ENCODE measurements around the gene GET4. TPM values are rescaled to one million over a fixed set of nuclear protein-coding genes. Genes with fewer than 3 reads are reported as not detected.
A peak's percentile ranks its signal among the peaks of the same experiment; 100 is the strongest.

GET4 gene
- total and polyA plus RNA-seq, 2 of the 13 experiments (the other 11 are each of a cell fraction or from before 2014, with no cell fraction given): 28.2 to 35.2 TPM

DNA sequence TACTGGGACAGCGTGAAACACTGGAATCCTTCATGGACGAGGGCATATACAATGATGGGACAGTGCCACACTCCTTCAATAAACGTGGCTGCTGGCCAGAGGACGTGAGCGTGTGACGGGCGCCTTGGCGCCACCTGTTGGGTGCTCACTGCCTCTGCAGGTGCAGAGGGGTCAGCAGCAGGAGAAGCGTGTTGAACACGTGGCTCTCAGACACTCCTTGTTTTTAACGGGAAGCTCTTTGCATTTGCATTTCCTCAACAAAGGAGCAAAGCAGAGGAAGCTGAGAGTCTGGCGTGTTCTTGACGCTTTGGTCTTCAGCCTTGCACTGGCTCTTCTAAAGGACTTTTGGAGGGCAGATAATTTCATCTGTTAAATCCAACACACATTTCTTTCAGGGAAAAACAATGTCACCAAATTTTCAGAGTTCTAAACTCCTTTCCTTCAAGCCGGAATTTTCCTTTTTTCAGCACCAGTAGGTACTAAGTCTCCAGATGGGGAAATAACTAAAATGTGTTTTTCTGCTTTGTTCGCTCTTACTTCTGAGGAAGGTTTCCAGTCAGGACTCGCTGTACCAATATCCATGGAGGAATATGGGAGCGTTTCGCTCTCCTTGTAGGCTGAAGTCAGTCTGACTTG lies 2.9 kb upstream of the GET4 start (continued):
- no peak for TF ChIP-seq ZNF296 (CRISPR knock-in tag; conservative IDR thresholded peaks at IDR 0.05)
- TF ChIP-seq, protein P1, sequence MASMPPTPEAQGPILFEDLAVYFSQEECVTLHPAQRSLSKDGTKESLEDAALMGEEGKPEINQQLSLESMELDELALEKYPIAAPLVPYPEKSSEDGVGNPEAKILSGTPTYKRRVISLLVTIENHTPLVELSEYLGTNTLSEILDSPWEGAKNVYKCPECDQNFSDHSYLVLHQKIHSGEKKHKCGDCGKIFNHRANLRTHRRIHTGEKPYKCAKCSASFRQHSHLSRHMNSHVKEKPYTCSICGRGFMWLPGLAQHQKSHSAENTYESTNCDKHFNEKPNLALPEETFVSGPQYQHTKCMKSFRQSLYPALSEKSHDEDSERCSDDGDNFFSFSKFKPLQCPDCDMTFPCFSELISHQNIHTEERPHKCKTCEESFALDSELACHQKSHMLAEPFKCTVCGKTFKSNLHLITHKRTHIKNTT (CRISPR knock-in tag; IDR thresholded peaks at IDR 0.05): no peak
- TF ChIP-seq HNRNPUL1 (IDR thresholded peaks at IDR 0.05; ENCODE audit: low read depth, low read length): no peak
- TF ChIP-seq YEATS2 (CRISPR knock-in tag; IDR thresholded peaks at IDR 0.05; ENCODE audit: borderline replicate concordance): peak; percentile 74; the same call in 1 of the 2 replicates
- TF ChIP-seq HDAC6 (IDR thresholded peaks at IDR 0.05; ENCODE audit: low read depth, low read length): no peak
- no peak for TF ChIP-seq ZMYM3 (CRISPR knock-in tag; IDR thresholded peaks at IDR 0.05)
- TF ChIP-seq, protein P2, sequence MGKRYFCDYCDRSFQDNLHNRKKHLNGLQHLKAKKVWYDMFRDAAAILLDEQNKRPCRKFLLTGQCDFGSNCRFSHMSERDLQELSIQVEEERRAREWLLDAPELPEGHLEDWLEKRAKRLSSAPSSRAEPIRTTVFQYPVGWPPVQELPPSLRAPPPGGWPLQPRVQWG (CRISPR knock-in tag; IDR thresholded peaks at IDR 0.05; ENCODE audit: borderline replicate concordance, low read depth): no peak
- TF ChIP-seq BCL6 (CRISPR knock-in tag; IDR thresholded peaks at IDR 0.05): peak; percentile 66
- peak; percentile 72; the same call in 1 of the 2 replicates for TF ChIP-seq ZNF205 (CRISPR knock-in tag; IDR thresholded peaks at IDR 0.05)
- TF ChIP-seq ZNF501 (CRISPR knock-in tag; IDR thresholded peaks at IDR 0.05): peak; percentile 86
- no peak for TF ChIP-seq CBX2 (IDR thresholded peaks at IDR 0.05; ENCODE audit: low read depth, low read length)
- TF ChIP-seq CBX2 (CRISPR knock-in tag; IDR thresholded peaks at IDR 0.05; ENCODE audit: low read depth): no peak
- peak; percentile 86; the same call in 1 of the 2 replicates for TF ChIP-seq ZNF253 (CRISPR knock-in tag; IDR thresholded peaks at IDR 0.05; ENCODE audit: borderline replicate concordance)
- 0 out of 2 replicates have a peak, but pooled peaks have one; percentile 32 for TF ChIP-seq TBX3 (IDR thresholded peaks at IDR 0.05; ENCODE audit: borderline replicate concordance)
- peak; percentile 62 for TF ChIP-seq ISL2 (CRISPR knock-in tag; IDR thresholded peaks at IDR 0.05)
- TF ChIP-seq ZNF550 (CRISPR knock-in tag; IDR thresholded peaks at IDR 0.05; ENCODE audit: borderline replicate concordance): no peak
- TF ChIP-seq KLF11 (CRISPR knock-in tag; IDR thresholded peaks at IDR 0.05): peak; percentile 88
- TF ChIP-seq, protein P3, sequence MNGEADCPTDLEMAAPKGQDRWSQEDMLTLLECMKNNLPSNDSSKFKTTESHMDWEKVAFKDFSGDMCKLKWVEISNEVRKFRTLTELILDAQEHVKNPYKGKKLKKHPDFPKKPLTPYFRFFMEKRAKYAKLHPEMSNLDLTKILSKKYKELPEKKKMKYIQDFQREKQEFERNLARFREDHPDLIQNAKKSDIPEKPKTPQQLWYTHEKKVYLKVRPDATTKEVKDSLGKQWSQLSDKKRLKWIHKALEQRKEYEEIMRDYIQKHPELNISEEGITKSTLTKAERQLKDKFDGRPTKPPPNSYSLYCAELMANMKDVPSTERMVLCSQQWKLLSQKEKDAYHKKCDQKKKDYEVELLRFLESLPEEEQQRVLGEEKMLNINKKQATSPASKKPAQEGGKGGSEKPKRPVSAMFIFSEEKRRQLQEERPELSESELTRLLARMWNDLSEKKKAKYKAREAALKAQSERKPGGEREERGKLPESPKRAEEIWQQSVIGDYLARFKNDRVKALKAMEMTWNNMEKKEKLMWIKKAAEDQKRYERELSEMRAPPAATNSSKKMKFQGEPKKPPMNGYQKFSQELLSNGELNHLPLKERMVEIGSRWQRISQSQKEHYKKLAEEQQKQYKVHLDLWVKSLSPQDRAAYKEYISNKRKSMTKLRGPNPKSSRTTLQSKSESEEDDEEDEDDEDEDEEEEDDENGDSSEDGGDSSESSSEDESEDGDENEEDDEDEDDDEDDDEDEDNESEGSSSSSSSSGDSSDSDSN (CRISPR knock-in tag; IDR thresholded peaks at IDR 0.05): no peak
- TF ChIP-seq ZNF816 (CRISPR knock-in tag; IDR thresholded peaks at IDR 0.05; ENCODE audit: borderline replicate concordance): no peak; the same call in 1 of the 2 replicates
- no peak for TF ChIP-seq ZNF234 (CRISPR knock-in tag; conservative IDR thresholded peaks at IDR 0.05)
- TF ChIP-seq SMARCC2 (IDR thresholded peaks at IDR 0.05): no peak
- TF ChIP-seq, protein P4, sequence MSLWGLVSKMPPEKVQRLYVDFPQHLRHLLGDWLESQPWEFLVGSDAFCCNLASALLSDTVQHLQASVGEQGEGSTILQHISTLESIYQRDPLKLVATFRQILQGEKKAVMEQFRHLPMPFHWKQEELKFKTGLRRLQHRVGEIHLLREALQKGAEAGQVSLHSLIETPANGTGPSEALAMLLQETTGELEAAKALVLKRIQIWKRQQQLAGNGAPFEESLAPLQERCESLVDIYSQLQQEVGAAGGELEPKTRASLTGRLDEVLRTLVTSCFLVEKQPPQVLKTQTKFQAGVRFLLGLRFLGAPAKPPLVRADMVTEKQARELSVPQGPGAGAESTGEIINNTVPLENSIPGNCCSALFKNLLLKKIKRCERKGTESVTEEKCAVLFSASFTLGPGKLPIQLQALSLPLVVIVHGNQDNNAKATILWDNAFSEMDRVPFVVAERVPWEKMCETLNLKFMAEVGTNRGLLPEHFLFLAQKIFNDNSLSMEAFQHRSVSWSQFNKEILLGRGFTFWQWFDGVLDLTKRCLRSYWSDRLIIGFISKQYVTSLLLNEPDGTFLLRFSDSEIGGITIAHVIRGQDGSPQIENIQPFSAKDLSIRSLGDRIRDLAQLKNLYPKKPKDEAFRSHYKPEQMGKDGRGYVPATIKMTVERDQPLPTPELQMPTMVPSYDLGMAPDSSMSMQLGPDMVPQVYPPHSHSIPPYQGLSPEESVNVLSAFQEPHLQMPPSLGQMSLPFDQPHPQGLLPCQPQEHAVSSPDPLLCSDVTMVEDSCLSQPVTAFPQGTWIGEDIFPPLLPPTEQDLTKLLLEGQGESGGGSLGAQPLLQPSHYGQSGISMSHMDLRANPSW (CRISPR knock-in tag; IDR thresholded peaks at IDR 0.05; ENCODE audit: borderline replicate concordance): no peak
- TF ChIP-seq SALL2 (CRISPR knock-in tag; IDR thresholded peaks at IDR 0.05): peak; percentile 92
- no peak for TF ChIP-seq HIVEP1 (CRISPR knock-in tag; IDR thresholded peaks at IDR 0.05)
- TF ChIP-seq TMF1 (CRISPR knock-in tag; IDR thresholded peaks at IDR 0.05; ENCODE audit: low read depth): peak; percentile 62; the same call in 1 of the 2 replicates
- TF ChIP-seq GZF1 (CRISPR knock-in tag; IDR thresholded peaks at IDR 0.05): no peak

Measured in HepG2 (cell line).